SKM-1 treated with dmso at 0.1 percent for 144 hours (cell line): ENCODE measurements around the gene XYLT1.

Experiments used
- DNase-seq: peaks from one replicate; lab custom pipeline; 2025; ENCODE audit not compliant: unreplicated experiment; lab: John Stamatoyannopoulos, UW

The XYLT1 gene

GRCh38 chr16:17377360-17378324 lies 93.1 kb downstream of the XYLT1 start:
- peak; percentile 19 for DNase-seq

GRCh38 chr16:17375461-17376304 lies 95.1 kb downstream of the XYLT1 start:
- no peak for DNase-seq

- no peak for DNase-seq
Observed at GRCh38 chr16:17374668-17375255, 96.0 kb downstream of the XYLT1 start.

GRCh38 chr16:17373533-17373932 lies 97.2 kb downstream of the XYLT1 start:
- DNase-seq: no peak

GRCh38 chr16:17372386-17372785 lies 98.4 kb downstream of the XYLT1 start:
- DNase-seq: no peak

GRCh38 chr16:17371299-17371698 lies 99.5 kb downstream of the XYLT1 start:
- DNase-seq: no peak

- DNase-seq: no peak
Observed at GRCh38 chr16:17370731-17371285, 100.0 kb downstream of the XYLT1 start.

GRCh38 chr16:17370223-17370707 lies 100.5 kb downstream of the XYLT1 start:
- no peak for DNase-seq

GRCh38 chr16:17369421-17370222 lies 101.1 kb downstream of the XYLT1 start:
- peak; percentile 87 for DNase-seq

GRCh38 chr16:17368951-17369350 lies 101.8 kb downstream of the XYLT1 start:
- no peak for DNase-seq

- no peak for DNase-seq
Observed at GRCh38 chr16:17368446-17368845, 102.3 kb downstream of the XYLT1 start.

GRCh38 chr16:17367923-17368322 lies 102.8 kb downstream of the XYLT1 start:
- no peak for DNase-seq

- DNase-seq: no peak
Observed at GRCh38 chr16:17367036-17367435, 103.7 kb downstream of the XYLT1 start.

- DNase-seq: no peak
Observed at GRCh38 chr16:17366299-17366961, 104.3 kb downstream of the XYLT1 start.

- DNase-seq: no peak
Observed at GRCh38 chr16:17365591-17366298, 105.0 kb downstream of the XYLT1 start.

- no peak for DNase-seq
Observed at GRCh38 chr16:17365211-17365541, 105.6 kb downstream of the XYLT1 start.

GRCh38 chr16:17364319-17365210 lies 106.2 kb downstream of the XYLT1 start:
- DNase-seq: no peak

- no peak for DNase-seq
Observed at GRCh38 chr16:17362946-17363345, 107.8 kb downstream of the XYLT1 start.
